HG03432 (cell line): ENCODE results near the gene SNTB2.
"Not testable (repeated sequence)": the region's sequence is repeated elsewhere in the genome, so short reads cannot be mapped to it uniquely, and the experiment has no call there.

ENCODE experiments used
- ATAC-seq: cut with Tn5 transposase; IDR thresholded peaks from one replicate; pipeline ENCODE4 v1.9.1; 2021; ENCODE audit warnings: mild to moderate bottlenecking, moderate library complexity; ENCODE audit not compliant: unreplicated experiment

The SNTB2 gene

DNA sequence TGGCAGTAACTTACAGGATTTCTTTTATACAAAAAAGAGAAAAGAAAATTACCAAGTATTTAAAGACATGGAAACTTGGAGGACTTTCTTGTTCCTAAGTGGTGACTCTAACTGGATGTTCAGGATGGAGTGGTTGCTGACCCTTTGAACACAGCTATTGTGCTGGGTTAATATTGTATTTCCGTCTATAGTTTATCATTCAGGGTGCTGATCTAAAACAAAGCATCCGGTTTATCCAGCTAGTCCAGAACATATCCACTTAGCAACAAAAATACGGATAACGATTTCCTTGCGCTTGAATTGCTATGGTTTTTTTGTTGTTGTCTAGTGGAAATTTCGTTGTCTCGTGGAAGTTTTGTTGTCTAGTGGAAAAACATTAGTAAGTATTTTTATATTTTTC is 38.2 kb downstream of the SNTB2 start:
- no peak for ATAC-seq

DNA sequence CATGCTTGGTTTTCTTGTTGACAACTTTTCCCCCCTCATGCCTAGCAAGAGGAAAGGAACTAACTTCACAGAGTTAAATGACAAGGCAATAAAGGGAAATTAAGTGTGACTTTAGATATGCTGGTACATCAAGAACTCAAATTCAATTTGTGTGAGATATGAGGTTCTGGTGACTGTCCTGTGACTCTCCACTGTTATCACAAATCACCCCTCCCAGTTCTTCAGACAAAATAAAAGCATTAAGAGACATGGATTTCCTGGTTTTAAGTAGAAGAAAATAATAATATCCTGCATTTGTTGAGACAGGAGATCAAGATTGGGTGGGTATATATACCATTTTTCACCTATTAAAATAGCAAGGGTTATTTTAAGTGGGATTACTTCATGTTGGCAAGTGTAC is 46.2 kb downstream of the SNTB2 start:
- no peak for ATAC-seq

- ATAC-seq: no peak
Measured at GRCh38 chr16:69234460-69234859, 47.5 kb downstream of the SNTB2 start.

DNA sequence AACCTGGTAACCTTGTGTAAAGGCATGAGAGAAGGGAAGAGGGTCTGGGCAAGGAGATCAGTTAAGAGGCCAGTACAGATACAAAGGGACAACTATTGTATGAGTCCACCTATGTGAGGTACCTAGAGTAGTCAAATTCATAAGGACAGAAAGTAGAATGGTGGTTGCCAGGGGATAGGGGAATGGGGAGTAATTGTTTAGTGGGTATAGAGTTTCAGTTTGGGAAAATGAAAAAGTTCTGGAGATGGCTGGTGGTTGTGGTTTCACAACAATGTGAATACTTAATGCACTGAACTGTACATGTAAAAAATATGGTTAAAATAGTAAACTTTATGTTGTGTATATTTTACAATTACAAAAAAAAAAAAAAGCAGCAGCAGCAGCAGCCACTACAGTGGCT is 49.4 kb downstream of the SNTB2 start:
- no peak for ATAC-seq

DNA sequence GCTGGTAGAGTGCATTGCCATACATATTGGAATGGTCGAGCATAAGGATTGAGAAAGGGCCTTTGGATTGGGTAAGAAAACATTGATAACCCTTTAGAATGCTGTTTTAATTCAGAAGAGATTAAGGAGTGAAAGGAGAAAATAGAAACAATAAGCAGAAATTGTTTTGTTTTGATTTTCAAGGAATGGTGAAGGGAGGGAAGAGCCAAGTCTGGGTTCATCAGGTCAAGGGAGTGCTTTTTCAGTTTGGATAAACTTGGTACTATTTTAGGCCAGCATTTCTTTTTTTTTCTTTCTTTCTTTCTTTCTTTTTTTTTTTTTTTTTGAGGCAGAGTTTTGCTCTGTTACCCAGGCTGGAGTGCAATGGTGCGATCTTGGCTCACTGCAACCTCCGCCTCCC is 50.3 kb downstream of the SNTB2 start:
- ATAC-seq: no peak

- ATAC-seq: no peak
Measured at GRCh38 chr16:69239851-69240250, 52.9 kb downstream of the SNTB2 start.

DNA sequence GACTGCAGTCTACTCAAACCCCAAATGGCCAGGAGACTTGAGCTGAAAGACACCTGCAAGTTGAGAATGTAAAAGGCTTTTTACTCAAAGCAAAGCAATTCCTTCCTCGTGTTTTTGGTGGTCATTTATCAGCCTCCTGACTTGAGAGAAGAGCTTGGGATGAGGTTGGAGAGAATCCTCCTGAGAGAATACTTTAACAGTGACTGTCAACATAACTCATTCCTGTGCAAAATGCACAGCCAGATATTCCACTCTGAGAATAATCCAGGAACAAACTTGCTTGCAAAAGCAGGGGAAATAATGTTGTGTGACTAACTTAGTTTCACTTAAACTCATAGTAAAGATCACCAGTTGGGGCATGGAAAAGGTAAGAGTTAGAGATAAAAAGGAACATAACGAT is 53.4 kb downstream of the SNTB2 start:
- no peak for ATAC-seq

- no peak for ATAC-seq
Measured at GRCh38 chr16:69241926-69242325, 55.0 kb downstream of the SNTB2 start.

DNA sequence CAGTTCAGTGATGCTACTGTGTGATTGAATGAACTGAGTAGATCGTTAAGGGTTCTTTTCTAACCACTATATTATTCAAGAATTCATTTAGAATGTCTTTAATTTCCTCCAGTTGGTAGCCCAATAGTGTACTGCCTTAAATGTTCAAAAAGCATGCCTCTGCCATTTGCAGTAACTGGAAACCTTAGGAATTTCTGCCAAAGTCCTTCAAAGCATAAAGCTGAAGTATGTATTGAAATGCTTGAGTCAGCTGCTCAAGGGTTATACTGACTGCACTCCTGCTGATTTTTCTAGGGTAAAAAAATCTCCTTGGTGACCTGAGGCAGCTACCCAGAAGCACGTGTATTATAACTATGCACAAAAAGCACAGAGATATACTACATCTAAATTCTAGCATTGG is 56.5 kb downstream of the SNTB2 start:
- ATAC-seq: no peak

- ATAC-seq: no peak
Measured at GRCh38 chr16:69244336-69244735, 57.4 kb downstream of the SNTB2 start.

DNA sequence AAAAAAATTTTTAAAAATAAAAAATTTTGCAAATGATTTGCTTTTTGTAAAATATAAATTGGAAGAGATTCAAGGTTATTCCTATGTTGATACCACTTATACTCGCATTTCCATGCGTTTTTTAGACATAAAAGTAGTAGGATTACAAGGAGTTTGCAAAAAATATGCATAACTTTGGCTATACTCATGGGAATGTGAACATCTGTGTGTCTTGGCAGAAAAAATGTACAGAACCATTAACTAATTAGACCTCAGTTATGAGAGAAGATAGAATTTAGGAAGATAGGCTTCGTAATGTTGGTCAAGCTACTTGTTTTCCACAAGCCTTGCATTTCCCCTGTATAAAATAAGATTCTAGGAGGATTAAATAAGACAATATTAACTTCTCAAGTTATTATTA is 63.1 kb downstream of the SNTB2 start:
- ATAC-seq: no peak

DNA sequence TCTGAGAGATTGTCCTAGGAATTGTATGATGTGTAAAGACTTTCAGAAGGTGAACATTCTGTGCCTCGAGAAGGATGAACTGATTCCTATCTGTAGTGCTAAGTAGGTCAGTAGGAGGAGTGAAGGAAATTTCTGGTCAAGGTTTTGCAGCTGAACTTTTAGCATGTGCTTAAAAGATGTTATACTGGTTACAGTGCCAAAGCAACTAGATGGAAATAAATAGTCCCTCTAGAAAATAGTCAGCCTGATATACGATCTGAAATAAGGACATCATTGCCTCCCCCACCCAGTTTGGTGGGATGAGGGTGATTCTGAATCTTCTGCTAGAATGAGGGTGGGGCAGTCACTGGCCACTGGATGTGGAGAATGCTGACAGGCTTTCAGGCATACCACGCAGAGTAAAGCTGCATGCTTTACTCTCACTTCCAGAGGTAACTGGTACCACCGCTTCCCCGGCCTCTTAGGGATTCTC is 66.9 kb downstream of the SNTB2 start:
- ATAC-seq: no peak

DNA sequence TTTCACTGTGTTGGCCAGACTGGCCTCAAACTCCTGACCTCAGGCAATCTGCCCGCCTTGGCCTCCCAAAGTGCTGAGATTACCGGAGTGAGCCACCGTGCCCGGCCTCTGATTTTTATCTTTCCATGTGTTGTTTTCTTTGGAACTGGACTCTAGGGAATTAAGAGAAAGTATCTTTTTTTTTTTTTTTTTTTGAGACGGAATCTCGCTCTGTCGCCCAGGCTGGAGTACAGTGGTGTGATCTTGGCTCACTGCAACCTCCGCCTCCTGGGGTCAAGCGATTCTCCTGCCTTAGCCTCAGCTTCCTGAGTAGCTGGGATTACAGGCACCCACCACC is 72.4 kb downstream of the SNTB2 start:
- ATAC-seq: not testable (repeated sequence)

DNA sequence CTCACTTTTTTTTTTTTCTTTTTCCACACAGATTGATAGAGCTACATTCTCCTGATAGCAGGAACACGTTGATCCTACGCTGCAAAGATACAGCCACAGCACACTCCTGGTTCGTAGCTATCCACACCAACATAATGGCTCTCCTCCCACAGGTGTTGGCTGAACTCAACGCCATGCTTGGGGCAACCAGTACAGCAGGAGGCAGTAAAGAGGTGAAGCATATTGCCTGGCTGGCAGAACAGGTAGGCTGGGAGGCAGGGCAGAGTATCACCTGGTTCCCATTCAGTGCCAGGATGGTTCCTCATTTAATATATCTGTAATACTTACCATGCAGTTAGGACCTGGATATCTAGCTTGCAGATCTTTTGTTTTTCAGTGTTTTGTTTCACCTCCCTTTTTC is 73.1 kb downstream of the SNTB2 start:
- no peak for ATAC-seq

DNA sequence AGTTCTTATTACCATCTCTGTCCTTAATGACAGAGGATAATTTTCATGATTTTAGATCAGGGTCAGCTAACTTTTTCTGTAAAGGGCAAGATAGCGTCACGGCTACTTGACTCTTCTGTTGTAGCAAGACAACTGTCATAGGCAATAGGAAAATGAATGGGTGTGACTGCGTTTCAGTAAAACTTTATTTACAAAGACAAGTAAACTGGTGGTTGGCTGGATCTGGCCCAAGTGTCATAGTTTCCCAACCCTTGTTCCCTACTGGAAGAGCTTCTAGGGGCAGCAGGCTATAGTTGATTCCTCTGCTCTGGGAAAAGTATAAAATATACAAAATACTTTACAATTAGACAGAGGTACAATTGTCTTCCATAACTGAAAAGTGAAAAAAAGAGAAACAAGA is 73.5 kb downstream of the SNTB2 start:
- ATAC-seq: no peak

DNA sequence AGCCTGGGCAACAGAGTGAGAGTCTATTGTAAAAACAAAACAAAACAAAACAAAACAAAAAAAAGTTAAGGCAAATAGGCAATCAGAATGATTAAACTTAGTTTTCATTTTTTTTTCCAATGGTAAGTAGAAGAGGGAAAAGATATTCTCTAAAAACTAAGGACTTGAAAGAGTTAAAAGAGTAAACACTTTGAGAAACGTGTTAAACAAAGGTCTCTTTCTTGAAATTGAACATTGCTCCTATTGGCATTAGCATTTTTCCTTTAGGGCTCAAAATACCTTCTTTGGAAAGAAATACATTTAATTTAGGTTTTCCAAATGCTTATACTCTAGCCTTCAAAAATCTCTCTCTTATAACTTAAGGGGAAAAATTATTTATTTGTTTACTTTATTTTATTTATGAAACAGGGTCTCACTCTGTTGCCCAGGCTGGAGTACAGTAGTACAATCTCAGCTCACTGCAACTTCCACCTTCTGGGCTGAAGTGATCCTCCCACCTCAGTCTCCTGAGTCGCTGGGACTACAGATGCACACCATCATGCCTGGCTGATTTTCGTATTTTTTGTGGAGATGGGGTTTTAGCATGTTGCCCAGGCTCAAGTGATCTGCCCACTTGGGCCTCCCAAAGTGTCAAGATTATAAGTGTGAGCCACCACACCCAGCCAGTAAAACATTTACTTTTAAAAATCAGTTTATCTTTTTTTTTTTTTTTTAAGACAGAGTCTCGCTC is 79.5 kb downstream of the SNTB2 start:
- no peak for ATAC-seq

DNA sequence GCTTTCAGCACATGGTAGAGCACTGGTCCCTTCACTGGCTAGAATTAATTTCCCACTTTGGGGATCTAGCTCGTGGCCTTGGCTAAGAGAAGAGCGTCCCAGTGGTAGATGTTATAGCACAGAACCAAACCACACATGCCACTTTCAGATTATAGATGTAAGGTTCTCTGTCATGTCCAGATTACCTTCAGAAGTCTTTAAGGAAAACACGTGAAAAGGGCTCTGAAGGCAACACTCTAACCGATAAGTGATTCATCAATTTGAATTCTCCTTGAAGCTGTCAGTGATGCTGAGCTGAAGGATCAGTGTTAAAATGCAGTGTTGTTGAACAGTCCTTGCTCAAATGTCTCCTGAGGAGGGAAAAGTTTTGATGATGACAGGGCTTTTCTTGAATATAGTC is 80.7 kb downstream of the SNTB2 start:
- no peak for ATAC-seq

- no peak for ATAC-seq
Measured at GRCh38 chr16:69270395-69270794, 83.4 kb downstream of the SNTB2 start.

DNA sequence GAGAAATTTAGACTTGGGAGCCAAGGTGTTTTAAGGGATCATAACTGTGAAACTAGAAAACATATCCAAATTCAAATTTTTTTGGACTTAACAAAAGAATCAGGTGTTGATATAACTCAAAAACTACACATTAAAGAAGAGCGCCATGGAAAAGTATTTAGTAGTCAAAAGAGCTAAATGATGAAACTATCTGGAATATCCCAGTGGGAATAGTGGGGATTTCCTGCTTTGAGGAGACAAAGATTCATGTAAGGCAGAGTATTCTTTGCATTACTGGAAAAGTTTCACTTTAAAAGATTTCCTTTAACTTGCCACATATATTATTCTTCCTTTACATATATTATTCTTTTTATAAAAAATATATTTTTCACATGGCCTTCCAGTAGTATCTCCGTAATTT is 83.9 kb downstream of the SNTB2 start:
- no peak for ATAC-seq

- no peak for ATAC-seq
Measured at GRCh38 chr16:69273009-69273408, 86.0 kb downstream of the SNTB2 start.

DNA sequence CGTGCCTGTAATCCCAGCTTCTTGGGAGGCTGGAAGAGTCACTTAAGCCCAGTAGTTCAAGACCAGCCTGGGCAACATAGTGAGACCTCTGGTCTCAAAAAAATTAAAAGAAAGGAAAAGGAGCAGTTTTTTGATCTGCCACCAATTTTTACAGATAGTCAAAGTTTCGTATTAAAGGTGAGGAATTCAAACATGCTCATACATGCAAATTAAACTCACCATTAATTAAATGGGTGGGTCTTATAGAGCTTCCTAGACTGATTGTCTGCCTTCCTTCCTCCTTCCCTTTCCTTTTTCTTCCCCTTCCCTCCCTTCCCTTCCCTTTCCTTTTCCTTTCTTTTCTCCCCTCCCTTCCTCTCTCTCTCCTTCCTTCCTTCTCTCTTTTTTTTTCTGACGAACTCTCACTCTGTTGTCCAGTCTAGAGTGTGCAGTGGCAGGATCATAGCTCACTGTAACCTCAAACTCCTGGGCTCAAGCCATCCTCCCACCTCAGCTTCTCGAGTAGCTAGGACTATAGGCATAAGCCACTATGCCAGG is 87.8 kb downstream of the SNTB2 start:
- no peak for ATAC-seq

GRCh38 chr16:69276148-69277115 is 89.5 kb downstream of the SNTB2 start:
- ATAC-seq: no peak
